ENCODE measurements around the gene EFCAB10.
"Not testable (repeated sequence)": the region's sequence is repeated elsewhere in the genome, so short reads cannot be mapped to it uniquely, and the experiment has no call there.

The EFCAB10 gene

GRCh38 chr7:105527737-105528136, 53.6 kb downstream of the EFCAB10 start:
- not testable (repeated sequence) for DNase-seq

GRCh38 chr7:105524840-105525239, 56.5 kb downstream of the EFCAB10 start:
- no peak for DNase-seq

GRCh38 chr7:105524423-105524822, 56.9 kb downstream of the EFCAB10 start:
- not testable (repeated sequence) for DNase-seq

GRCh38 chr7:105521717-105522463, 59.4 kb downstream of the EFCAB10 start, which contains the start of gene PUS7:
Gene PUS7, minus strand, starts transcription at chr7:105522271. Its CDS starts 13,759 bp downstream, at chr7:105508512.
- DNase-seq, result peak; percentile 88

- peak; percentile 74 for DNase-seq
Observed at GRCh38 chr7:105521027-105521716, 60.1 kb downstream of the EFCAB10 start.

GRCh38 chr7:105520620-105521019, 60.7 kb downstream of the EFCAB10 start:
- DNase-seq, result not testable (repeated sequence)

GRCh38 chr7:105519353-105519752, 61.9 kb downstream of the EFCAB10 start:
- DNase-seq, result no peak

- DNase-seq, result not testable (repeated sequence)
Observed at GRCh38 chr7:105515610-105516009, 65.7 kb downstream of the EFCAB10 start.
